Loucy (cell line): ENCODE measurements around the gene PPP1R14C.

Experiments used
- CTCF ChIP-seq: fragments of 200-600 bp; sonication (generic); conservative IDR thresholded peaks from 2 replicates; pipeline ENCODE4 v1.5.1; 2014; ENCODE audit warnings: mild to moderate bottlenecking, antibody characterized with exemption, low read length
- EZH2phosphoT487 ChIP-seq: fragments of 200-600 bp; IDR thresholded peaks from 2 replicates; pipeline ENCODE4 v1.6.1; 2018; ENCODE audit warnings: antibody characterized with exemption, mild to moderate bottlenecking, moderate library complexity, borderline replicate concordance

GRCh38 chr6:150260931-150261330, 118.1 kb downstream of the PPP1R14C start:
- TF ChIP-seq CTCF (no peak), EZH2phosphoT487 (no peak)
